SU-DHL-6 (cell line): ENCODE results near the gene GUSB.

Experiments used
- CTCF ChIP-seq: fragments of 200-600 bp; sonication (generic); IDR thresholded peaks from one replicate; pipeline ENCODE4 v1.5.1; 2017; ENCODE audit warnings: antibody characterized with exemption, mild to moderate bottlenecking, low read length, moderate library complexity; ENCODE audit not compliant: insufficient read depth, poor library complexity, severe bottlenecking
- EZH2phosphoT487 ChIP-seq: fragments of 200-600 bp; sonication (generic), shearing (Covaris generic); conservative IDR thresholded peaks from 2 replicates; pipeline ENCODE4 v1.6.1; 2018; ENCODE audit warnings: mild to moderate bottlenecking, antibody characterized with exemption, low read length, moderate library complexity, mixed read lengths

- no peak for TF ChIP-seq CTCF
- TF ChIP-seq EZH2phosphoT487 = no peak
Observed at GRCh38 chr7:65976659-65977196, 5.3 kb downstream of the GUSB start.
